ENCODE measurements around the gene AP1S1. TPM values are rescaled to one million over a fixed set of nuclear protein-coding genes. Genes with fewer than 3 reads are reported as not detected.
A peak's percentile ranks its signal among the peaks of the same experiment; 100 is the strongest.

AP1S1 gene
- total and polyA plus RNA-seq, 7 donors: 15.8 to 135 (median 31.4) TPM

DNA sequence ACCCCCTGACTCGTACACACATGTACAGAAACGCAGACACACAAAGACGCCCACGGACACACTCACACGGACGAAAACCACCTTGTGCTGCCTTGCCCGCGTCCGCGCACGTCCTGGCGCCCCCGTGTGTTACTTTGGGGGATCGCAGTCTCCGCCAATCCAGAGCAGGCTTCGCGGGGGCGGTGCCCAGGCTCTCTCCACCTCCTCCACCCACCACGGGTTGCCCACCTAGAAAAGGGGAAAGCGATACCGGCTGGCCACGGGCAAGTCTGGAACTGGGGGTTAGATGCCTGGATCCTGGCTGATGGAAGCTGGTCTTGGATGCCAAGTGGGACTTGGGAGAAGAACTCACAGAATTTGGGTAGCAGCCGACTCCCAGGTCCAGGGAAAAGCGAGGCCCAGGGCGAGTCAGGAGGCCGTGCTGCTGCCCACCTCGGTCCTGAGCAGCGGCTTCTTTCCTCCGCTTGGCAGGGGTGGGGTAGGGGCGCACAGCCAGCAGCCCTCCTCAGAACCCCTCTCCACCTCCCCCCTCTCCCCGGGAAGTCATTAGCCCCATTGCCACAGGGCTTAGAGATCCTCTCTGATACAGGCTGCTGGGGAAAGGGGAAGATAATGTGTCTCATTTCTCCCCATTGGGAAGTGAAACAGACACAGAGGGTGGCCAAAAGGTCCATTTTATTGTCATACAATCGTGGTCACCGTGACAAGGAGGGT is 15.7 kb downstream of the AP1S1 start:
- intact Hi-C loops (cut with DNase I): loop anchor here (1.0 to 10.0 kb wide), 2 partner anchors 26 to 275 kb away; partner anchors contain the start of gene ACHE
- DNase-seq: no peak

DNA sequence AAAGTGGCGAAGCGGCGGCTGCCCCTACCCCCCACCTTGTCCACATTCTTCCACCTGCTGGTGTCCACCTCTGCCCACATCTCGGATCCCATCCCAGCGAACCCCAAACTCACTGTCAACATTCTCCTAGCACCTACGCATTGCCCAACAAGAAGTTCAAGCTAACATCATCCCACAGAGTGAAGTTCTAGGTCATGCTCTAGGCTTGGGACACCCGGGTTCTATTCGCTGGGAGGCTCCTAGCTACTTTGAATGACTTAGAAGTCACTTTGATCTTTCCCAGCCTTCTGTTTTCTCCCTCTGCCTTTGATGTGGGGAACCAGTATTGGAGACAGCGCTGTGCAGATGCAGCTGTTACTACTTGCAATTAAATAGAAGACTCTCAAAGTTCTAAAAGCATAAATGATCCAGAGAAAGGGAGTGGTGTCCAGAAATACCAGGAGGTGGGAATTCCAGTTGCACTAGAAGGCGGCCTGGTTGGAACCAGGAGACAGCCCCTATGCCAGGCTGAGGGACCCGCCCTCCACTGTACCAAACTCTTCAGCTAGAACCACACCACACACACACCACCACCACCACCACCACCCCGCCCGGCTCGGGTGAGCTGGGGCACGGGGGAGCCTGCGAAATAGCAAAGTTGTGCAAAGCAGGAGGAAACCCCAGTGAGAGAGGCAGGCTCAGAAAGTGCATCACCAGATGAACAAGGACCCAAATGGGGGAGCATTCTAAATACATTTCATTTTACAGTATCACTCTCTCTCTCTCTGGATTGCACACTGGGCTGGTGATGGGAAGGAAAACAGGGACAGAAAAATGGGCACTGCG is 16.6 kb downstream of the AP1S1 start:
- TF ChIP-seq, protein P1, sequence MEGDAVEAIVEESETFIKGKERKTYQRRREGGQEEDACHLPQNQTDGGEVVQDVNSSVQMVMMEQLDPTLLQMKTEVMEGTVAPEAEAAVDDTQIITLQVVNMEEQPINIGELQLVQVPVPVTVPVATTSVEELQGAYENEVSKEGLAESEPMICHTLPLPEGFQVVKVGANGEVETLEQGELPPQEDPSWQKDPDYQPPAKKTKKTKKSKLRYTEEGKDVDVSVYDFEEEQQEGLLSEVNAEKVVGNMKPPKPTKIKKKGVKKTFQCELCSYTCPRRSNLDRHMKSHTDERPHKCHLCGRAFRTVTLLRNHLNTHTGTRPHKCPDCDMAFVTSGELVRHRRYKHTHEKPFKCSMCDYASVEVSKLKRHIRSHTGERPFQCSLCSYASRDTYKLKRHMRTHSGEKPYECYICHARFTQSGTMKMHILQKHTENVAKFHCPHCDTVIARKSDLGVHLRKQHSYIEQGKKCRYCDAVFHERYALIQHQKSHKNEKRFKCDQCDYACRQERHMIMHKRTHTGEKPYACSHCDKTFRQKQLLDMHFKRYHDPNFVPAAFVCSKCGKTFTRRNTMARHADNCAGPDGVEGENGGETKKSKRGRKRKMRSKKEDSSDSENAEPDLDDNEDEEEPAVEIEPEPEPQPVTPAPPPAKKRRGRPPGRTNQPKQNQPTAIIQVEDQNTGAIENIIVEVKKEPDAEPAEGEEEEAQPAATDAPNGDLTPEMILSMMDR (IDR thresholded peaks at IDR 0.05): no peak
- TF ChIP-seq POLR2A (IDR thresholded peaks at IDR 0.05) (no peak), POLR2AphosphoS5 (IDR thresholded peaks at IDR 0.05) (no peak), EP300 (IDR thresholded peaks at IDR 0.05) (no peak)
- intact Hi-C loops (cut with DNase I): no loop called here
- no peak for DNase-seq
- Histone ChIP-seq H3K27me3 (peaks cover 77 to 100% (median 96%) of the 10 kb centered on the region in 3 donors), H3K4me3 (no peak overlapping the region), H3K36me3 (no peaks in the 10 kb centered on the region), H3K9me3 (no peaks in the 10 kb centered on the region), H3K4me1 (peaks cover 0 to 41% (median 32%) of the 10 kb centered on the region in 4 donors), H3K27ac (no peak overlapping the region)
- WGBS, 2 donors: 4 to 5% methylated on average over 17 of the region's 17 CpGs

More for the DNA sequence above, 15.7 kb downstream of the AP1S1 start:
- Histone ChIP-seq H3K36me3 (no peaks in the 10 kb centered on the region), H3K4me3 (no peak overlapping the region), H3K4me1 (peaks cover 0 to 50% (median 40%) of the 10 kb centered on the region in 4 donors), H3K27me3 (peaks cover 77 to 100% (median 97%) of the 10 kb centered on the region in 3 donors), H3K9me3 (no peaks in the 10 kb centered on the region), H3K27ac (no peak overlapping the region)
- 1 to 3% methylated on average over 33 of the region's 33 CpGs for WGBS, 2 donors
- TF ChIP-seq, protein P1 (IDR thresholded peaks at IDR 0.05): peak; percentile 56 to 92 (median 68)
- TF ChIP-seq EP300 (IDR thresholded peaks at IDR 0.05) (no peak), POLR2AphosphoS5 (IDR thresholded peaks at IDR 0.05) (no peak), POLR2A (IDR thresholded peaks at IDR 0.05) (no peak)

DNA sequence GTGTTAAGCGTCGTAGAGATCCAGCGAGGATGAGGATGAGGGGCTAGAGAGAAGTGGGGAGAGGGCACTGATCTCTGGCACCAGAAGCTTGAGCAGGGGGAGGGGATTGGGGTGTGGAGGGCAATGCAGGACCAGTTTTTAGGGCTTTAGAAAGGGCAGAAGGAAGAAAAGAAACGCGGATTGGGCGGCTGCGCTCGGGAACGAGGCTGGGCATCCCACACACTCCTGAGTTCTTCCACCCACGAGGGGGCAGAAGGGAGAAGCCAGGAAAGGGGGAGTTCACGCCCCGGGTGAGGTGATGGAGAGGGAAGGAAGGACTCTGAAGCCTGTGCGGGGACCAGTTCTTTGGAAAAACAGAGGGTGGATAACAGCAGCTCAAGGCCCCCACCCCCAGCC is 17.2 kb downstream of the AP1S1 start:
- TF ChIP-seq POLR2A (IDR thresholded peaks at IDR 0.05) (no peak), EP300 (IDR thresholded peaks at IDR 0.05) (no peak), POLR2AphosphoS5 (IDR thresholded peaks at IDR 0.05) (no peak)
- TF ChIP-seq, protein P1 (IDR thresholded peaks at IDR 0.05): no peak
- 3 to 4% methylated on average over 13 of the region's 13 CpGs for WGBS, 2 donors
- intact Hi-C loops (cut with DNase I): no loop called here
- Histone ChIP-seq H3K27me3 (peaks cover 76 to 100% (median 96%) of the 10 kb centered on the region in 3 donors), H3K36me3 (no peaks in the 10 kb centered on the region), H3K4me1 (peaks cover 0 to 36% (median 27%) of the 10 kb centered on the region in 4 donors), H3K4me3 (no peak overlapping the region), H3K27ac (no peak overlapping the region), H3K9me3 (no peaks in the 10 kb centered on the region)
- DNase-seq: no peak

DNA sequence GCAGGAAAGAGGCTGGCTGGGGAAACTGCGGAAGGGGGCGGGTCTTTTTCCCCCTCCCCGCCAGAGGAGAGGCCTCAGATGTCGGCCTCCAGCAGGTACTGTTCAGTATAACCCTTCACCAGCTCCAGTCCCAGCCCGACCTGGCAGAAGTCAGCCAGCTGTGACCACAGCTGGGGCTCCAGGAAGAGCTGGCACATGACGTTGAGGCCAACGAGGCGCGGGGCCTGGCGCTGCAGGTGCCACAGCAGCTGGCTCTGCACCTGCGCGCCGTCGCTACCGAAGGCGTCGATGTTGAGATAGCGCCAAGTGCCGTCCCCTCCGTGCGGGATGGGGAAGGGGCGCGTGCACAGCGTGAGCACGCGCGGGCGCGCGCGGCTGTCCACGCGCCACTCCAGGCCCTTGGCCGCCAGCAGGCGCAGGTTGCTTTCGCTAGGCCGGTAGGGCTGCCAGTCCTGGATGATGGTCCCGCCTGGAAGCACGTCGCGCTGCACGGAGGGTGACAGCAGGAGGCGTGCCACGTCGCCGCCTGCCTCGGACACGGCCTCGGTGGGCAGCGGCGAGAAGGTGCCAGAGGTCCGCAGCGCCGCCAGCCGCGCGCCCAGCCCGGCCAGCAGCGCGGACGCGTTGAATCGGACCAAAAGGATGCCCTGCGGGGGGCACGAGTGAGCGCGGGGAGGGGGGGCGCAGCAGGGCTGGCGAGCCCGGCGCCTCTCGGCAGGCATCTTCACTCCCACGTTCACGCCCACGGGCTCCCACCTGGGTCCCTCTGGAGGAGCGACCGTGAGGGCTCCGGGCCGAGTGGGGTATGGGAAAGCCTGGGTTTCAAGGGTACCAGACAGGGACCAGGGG is 18.0 kb downstream of the AP1S1 start:
- peaks cover 71 to 100% (median 96%) of the 10 kb centered on the region in 3 donors for H3K27me3 ChIP-seq
- H3K9me3 ChIP-seq: no peaks in the 10 kb centered on the region
- no peak for DNase-seq
- WGBS, 2 donors: 1 to 3% methylated on average over 79 of the region's 79 CpGs
- no peak for TF ChIP-seq EP300 (IDR thresholded peaks at IDR 0.05)
- TF ChIP-seq POLR2AphosphoS5 (IDR thresholded peaks at IDR 0.05): no peak
- TF ChIP-seq, protein P1 (IDR thresholded peaks at IDR 0.05): no peak
- TF ChIP-seq POLR2A (IDR thresholded peaks at IDR 0.05): no peak
- no peak overlapping the region for H3K27ac ChIP-seq
- no peaks in the 10 kb centered on the region for H3K36me3 ChIP-seq
- intact Hi-C loops (cut with DNase I): no loop called here
- no peak overlapping the region for H3K4me3 ChIP-seq
- H3K4me1 ChIP-seq: peaks cover 0 to 36% (median 25%) of the 10 kb centered on the region in 4 donors
